ENCODE measurements around the gene TMC1.

- TF ChIP-seq, protein P1, sequence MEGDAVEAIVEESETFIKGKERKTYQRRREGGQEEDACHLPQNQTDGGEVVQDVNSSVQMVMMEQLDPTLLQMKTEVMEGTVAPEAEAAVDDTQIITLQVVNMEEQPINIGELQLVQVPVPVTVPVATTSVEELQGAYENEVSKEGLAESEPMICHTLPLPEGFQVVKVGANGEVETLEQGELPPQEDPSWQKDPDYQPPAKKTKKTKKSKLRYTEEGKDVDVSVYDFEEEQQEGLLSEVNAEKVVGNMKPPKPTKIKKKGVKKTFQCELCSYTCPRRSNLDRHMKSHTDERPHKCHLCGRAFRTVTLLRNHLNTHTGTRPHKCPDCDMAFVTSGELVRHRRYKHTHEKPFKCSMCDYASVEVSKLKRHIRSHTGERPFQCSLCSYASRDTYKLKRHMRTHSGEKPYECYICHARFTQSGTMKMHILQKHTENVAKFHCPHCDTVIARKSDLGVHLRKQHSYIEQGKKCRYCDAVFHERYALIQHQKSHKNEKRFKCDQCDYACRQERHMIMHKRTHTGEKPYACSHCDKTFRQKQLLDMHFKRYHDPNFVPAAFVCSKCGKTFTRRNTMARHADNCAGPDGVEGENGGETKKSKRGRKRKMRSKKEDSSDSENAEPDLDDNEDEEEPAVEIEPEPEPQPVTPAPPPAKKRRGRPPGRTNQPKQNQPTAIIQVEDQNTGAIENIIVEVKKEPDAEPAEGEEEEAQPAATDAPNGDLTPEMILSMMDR (IDR thresholded peaks at IDR 0.05) = no peak
- TF ChIP-seq POLR2A (IDR thresholded peaks at IDR 0.05) = no peak
These were observed 283.8 kb downstream of the TMC1 start for GRCh38 chr9:72805238-72805637.
